ENCODE data around the gene MTIF2. TPM values are rescaled to one million over a fixed set of nuclear protein-coding genes. Genes with fewer than 3 reads are reported as not detected.
"Not testable (repeated sequence)": the region's sequence is repeated elsewhere in the genome, so short reads cannot be mapped to it uniquely, and the experiment has no call there.

The MTIF2 gene
- total RNA-seq, 5 donors from 2014 or later (not counting 1 experiment from before 2014, with no cell fraction given) = 21.1 to 31.5 (median 29.4) TPM

- H3K4me3 ChIP-seq (ENCODE audit: control insufficient read depth in 1 of 2, extremely low read depth in 1 of 2, low read length in 1 of 2) = no peak overlapping the region
- no peak for ATAC-seq (replicated peaks in 1 of 4)
- ChIA-PET POLR2A (no interaction called here), CTCF (interaction anchor here in 1 of 2 donors (0.9 kb wide), 1 partner anchor 246 kb away, joined by 3 read pairs; the partner anchor contains the start of gene RTN4)
- Mint-ChIP-seq H3K27me3 (no peaks in the 10 kb centered on the region), H3K4me3 (no peak overlapping the region), H3K4me1 (peaks cover 0 to 14% (median 12%) of the 10 kb centered on the region in 3 donors), H3K9me3 (no peaks in the 10 kb centered on the region), H3K36me3 (peaks cover 4% of the 10 kb centered on the region), H3K27ac (no peak overlapping the region)
- peaks cover 0 to 3% of the 10 kb centered on the region in 2 experiments for H3K4me1 ChIP-seq (ENCODE audit: control insufficient read depth in 1 of 2, extremely low read depth in 1 of 2, insufficient read depth in 2 of 2, low read length in 2 of 2)
- no peaks in the 10 kb centered on the region for H3K9me3 ChIP-seq
- H3K27me3 ChIP-seq (replicated peaks in 1 of 2; ENCODE audit: control insufficient read depth in 2 of 2, extremely low read depth in 1 of 2, insufficient read depth in 2 of 2, low read length in 1 of 2) = no peaks in the 10 kb centered on the region
- H3K36me3 ChIP-seq (ENCODE audit: control insufficient read depth in 2 of 2, extremely low read depth in 1 of 2, insufficient read depth in 1 of 2, low read length in 1 of 2) = peaks cover 4 to 9% of the 10 kb centered on the region in 2 donors
- DNase-seq = no peak
- H3K27ac ChIP-seq (ENCODE audit: low read length) = no peak overlapping the region
These were observed 27.4 kb upstream of the MTIF2 start for GRCh38 chr2:55296393-55296792.

- CTCF ChIA-PET = no interaction called here
- peaks cover 22 to 40% (median 28%) of the 10 kb centered on the region in 3 donors for H3K4me1 Mint-ChIP-seq
These were observed 14.1 kb upstream of the MTIF2 start for GRCh38 chr2:55283083-55283482.

DNA sequence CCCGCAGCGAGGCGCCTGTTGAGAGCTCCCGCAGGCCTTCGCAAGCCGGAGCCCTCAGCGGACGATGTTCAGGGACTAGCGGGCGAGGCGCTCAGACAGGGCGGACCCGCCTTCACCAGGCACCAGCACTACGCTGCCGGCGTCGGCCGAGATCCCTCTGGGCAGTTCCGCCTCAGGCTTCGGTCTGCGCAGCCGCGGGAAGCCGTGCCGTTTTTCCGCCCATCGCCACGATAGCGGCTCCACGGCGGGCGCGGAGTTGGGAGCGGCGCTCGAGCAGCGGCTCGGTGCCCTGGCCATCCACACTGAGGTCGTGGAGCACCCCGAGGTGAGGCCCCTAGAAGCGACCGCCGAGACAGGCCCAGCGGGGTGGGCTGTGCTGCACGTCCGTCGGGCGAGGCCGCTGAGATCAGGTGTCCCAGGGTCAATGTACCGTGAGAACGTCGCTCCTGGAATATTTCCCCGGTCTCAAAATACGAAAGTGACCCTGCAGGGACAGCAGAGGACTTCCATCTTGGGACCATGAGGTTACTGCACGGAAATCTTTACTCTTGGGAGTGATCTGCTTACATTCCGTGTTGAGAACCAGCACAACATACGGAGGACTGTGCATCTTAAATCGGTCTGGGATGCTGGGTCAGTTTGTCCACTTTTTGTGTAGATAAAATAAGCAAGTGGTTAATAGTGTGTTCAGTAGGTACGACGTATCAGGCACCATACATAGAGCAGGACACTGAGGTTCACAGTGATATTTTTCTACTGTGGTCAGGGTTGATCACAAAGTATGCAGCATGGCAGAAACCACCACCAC, 13.3 kb upstream of the MTIF2 start:
- Histone ChIP-seq H3K27ac (ENCODE audit: low read length) (peak overlapping the region; percentile 88), H3K9me3 (no peaks in the 10 kb centered on the region), H3K36me3 (ENCODE audit: control insufficient read depth in 2 of 2, extremely low read depth in 1 of 2, insufficient read depth in 1 of 2, low read length in 1 of 2) (no peaks in the 10 kb centered on the region), H3K4me3 (ENCODE audit: control insufficient read depth in 1 of 2, extremely low read depth in 1 of 2, low read length in 1 of 2) (peak overlapping the region; percentile 61 to 88), H3K4me1 (ENCODE audit: control insufficient read depth in 1 of 2, extremely low read depth in 1 of 2, insufficient read depth in 2 of 2, low read length in 2 of 2) (peaks cover 0 to 16% of the 10 kb centered on the region in 2 experiments), H3K27me3 (replicated peaks in 1 of 2; ENCODE audit: control insufficient read depth in 2 of 2, extremely low read depth in 1 of 2, insufficient read depth in 2 of 2, low read length in 1 of 2) (no peaks in the 10 kb centered on the region)
- DNase-seq = peak; percentile 69 to 92 (median 83)
- Mint-ChIP-seq H3K27ac (peak overlapping the region; percentile 96 to 99), H3K36me3 (no peaks in the 10 kb centered on the region), H3K9me3 (no peaks in the 10 kb centered on the region), H3K27me3 (no peaks in the 10 kb centered on the region), H3K4me3 (peak overlapping the region; percentile 85 to 89 (median 89)), H3K4me1 (peaks cover 22 to 40% (median 28%) of the 10 kb centered on the region in 3 donors)
- WGBS (ENCODE audit: insufficient coverage) = 2% methylated on average over 58 of the region's 60 CpGs
- ATAC-seq (replicated peaks in 1 of 4) = peak; percentile 98 to 99 (median 99)
- POLR2A ChIA-PET = interaction anchor here in 1 of 2 donors (0.5 kb wide), 1 partner anchor 35 kb away, joined by 3 read pairs; no protein-coding TSS in a partner anchor
- CTCF ChIA-PET = no interaction called here

More at GRCh38 chr2:55283083-55283482, 14.1 kb upstream of the MTIF2 start:
- no peaks in the 10 kb centered on the region for H3K36me3 ChIP-seq (ENCODE audit: control insufficient read depth in 2 of 2, extremely low read depth in 1 of 2, insufficient read depth in 1 of 2, low read length in 1 of 2)
- H3K27ac ChIP-seq (ENCODE audit: low read length) = no peak overlapping the region
- H3K27me3 Mint-ChIP-seq = no peaks in the 10 kb centered on the region
- H3K27ac Mint-ChIP-seq = peak overlapping the region in 1 of 2 donors; percentile 59
- no peaks in the 10 kb centered on the region for H3K27me3 ChIP-seq (replicated peaks in 1 of 2; ENCODE audit: control insufficient read depth in 2 of 2, extremely low read depth in 1 of 2, insufficient read depth in 2 of 2, low read length in 1 of 2)
- no peak for DNase-seq
- 95% methylated on average over 8 of the region's 12 CpGs for WGBS (ENCODE audit: insufficient coverage)
- POLR2A ChIA-PET = no interaction called here
- no peak for ATAC-seq (replicated peaks in 1 of 4)
- H3K9me3 Mint-ChIP-seq = no peaks in the 10 kb centered on the region
- H3K4me3 Mint-ChIP-seq = peak overlapping the region; percentile 72 to 89 (median 89)
- H3K9me3 ChIP-seq = no peaks in the 10 kb centered on the region
- H3K4me1 ChIP-seq (ENCODE audit: control insufficient read depth in 1 of 2, extremely low read depth in 1 of 2, insufficient read depth in 2 of 2, low read length in 2 of 2) = peaks cover 0 to 16% of the 10 kb centered on the region in 2 experiments
- H3K4me3 ChIP-seq (ENCODE audit: control insufficient read depth in 1 of 2, extremely low read depth in 1 of 2, low read length in 1 of 2) = no peak overlapping the region
- H3K36me3 Mint-ChIP-seq = no peaks in the 10 kb centered on the region

DNA sequence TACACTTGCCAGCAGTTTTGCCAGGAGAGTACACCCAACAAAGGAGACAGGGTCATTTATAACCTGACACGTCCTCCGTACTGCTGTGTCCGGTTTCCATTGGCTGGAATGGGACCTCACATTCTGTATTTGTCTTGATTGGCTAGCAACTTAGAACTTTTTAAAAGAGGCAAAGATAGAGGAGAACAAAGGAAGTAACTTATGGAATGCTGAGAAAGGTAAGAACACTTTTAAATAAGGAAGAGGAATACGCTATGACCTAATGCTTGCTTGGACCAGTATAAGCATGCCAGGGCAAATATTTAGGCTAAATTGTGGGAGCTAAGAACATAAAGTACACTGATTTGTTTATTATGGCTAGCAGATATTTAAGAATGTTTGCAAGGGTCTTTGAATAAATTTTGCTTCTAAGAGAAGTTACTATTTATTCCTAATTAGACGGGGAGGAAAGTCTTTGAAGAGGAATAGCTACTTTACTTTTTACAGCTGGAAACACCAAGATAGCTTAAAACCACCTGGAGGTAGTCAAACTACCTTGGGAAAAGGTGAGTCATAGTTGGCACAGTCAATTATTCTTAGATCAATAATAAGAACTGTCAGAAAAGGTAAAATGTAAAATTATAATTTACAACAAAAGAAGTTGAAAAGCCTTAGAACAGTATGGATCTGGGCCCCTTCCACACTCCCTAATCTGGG, 12.0 kb upstream of the MTIF2 start:
- not testable (repeated sequence) for H3K27me3 Mint-ChIP-seq; H3K27me3 ChIP-seq (replicated peaks in 1 of 2; ENCODE audit: control insufficient read depth in 2 of 2, extremely low read depth in 1 of 2, insufficient read depth in 2 of 2, low read length in 1 of 2); H3K36me3 Mint-ChIP-seq; H3K9me3 Mint-ChIP-seq; DNase-seq; H3K4me3 ChIP-seq (ENCODE audit: control insufficient read depth in 1 of 2, extremely low read depth in 1 of 2, low read length in 1 of 2); H3K9me3 ChIP-seq; H3K36me3 ChIP-seq (ENCODE audit: control insufficient read depth in 2 of 2, extremely low read depth in 1 of 2, insufficient read depth in 1 of 2, low read length in 1 of 2); ATAC-seq (replicated peaks in 1 of 4)
- POLR2A ChIA-PET = interaction anchor here in 1 of 2 donors (0.6 kb wide), 2 partner anchors 13 to 14 kb away, joined by 3 to 4 read pairs; no protein-coding TSS in a partner anchor
- CTCF ChIA-PET = interaction anchor here in 1 of 2 donors (0.5 kb wide), 1 partner anchor 8 kb away, joined by 4 read pairs; no protein-coding TSS in a partner anchor
- H3K27ac Mint-ChIP-seq = peak overlapping the region; percentile 96 to 99
- 94% methylated on average over 3 of the region's 5 CpGs for WGBS (ENCODE audit: insufficient coverage)
- H3K4me1 Mint-ChIP-seq = peaks cover 22 to 30% (median 25%) of the 10 kb centered on the region in 3 donors
- H3K4me3 Mint-ChIP-seq = peak overlapping the region; percentile 32 to 89 (median 85)
- Histone ChIP-seq H3K27ac (ENCODE audit: low read length) (peak overlapping the region; percentile 88), H3K4me1 (ENCODE audit: control insufficient read depth in 1 of 2, extremely low read depth in 1 of 2, insufficient read depth in 2 of 2, low read length in 2 of 2) (peaks cover 0 to 14% of the 10 kb centered on the region in 2 experiments)

DNA sequence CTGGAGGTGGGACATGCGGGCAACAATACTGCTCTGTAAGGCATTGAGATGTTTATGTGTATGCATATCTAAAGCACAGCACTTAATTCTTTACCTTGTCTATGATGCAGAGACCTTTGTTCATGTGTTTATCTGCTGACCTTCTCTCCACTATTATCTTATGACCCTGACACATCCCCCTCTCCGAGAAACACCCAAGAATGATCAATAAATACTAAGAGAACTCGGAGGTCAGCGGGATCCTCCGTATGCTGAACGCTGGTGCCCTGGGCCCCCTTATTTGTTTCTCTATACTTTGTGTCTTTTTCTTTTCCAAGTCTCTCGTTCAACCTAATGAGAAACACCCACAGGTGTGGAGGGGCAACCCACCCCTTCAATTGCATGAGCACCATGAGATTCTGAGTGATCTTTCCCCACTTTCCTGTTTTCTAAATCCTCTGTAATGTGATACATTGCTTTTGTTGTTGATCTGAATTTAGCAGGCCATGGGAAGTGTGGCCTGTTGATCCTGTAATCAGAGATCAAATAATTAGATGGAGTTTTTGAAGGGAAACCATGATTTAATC, 10.9 kb upstream of the MTIF2 start:
- ATAC-seq (replicated peaks in 1 of 4); DNase-seq; H3K9me3 Mint-ChIP-seq; CTCF ChIA-PET; H3K4me3 Mint-ChIP-seq; POLR2A ChIA-PET; H3K4me3 ChIP-seq (ENCODE audit: control insufficient read depth in 1 of 2, extremely low read depth in 1 of 2, low read length in 1 of 2); H3K27me3 ChIP-seq (replicated peaks in 1 of 2; ENCODE audit: control insufficient read depth in 2 of 2, extremely low read depth in 1 of 2, insufficient read depth in 2 of 2, low read length in 1 of 2); H3K27ac ChIP-seq (ENCODE audit: low read length); H3K27me3 Mint-ChIP-seq; H3K9me3 ChIP-seq; H3K36me3 Mint-ChIP-seq; H3K36me3 ChIP-seq (ENCODE audit: control insufficient read depth in 2 of 2, extremely low read depth in 1 of 2, insufficient read depth in 1 of 2, low read length in 1 of 2): not testable (repeated sequence)
- peaks cover 0 to 14% of the 10 kb centered on the region in 2 experiments for H3K4me1 ChIP-seq (ENCODE audit: control insufficient read depth in 1 of 2, extremely low read depth in 1 of 2, insufficient read depth in 2 of 2, low read length in 2 of 2)
- Mint-ChIP-seq H3K4me1 (peaks cover 20 to 26% (median 23%) of the 10 kb centered on the region in 3 donors), H3K27ac (peak overlapping the region in 1 of 2 donors; percentile 39)
- 93% methylated on average over 2 of the region's 7 CpGs for WGBS (ENCODE audit: insufficient coverage)

DNA sequence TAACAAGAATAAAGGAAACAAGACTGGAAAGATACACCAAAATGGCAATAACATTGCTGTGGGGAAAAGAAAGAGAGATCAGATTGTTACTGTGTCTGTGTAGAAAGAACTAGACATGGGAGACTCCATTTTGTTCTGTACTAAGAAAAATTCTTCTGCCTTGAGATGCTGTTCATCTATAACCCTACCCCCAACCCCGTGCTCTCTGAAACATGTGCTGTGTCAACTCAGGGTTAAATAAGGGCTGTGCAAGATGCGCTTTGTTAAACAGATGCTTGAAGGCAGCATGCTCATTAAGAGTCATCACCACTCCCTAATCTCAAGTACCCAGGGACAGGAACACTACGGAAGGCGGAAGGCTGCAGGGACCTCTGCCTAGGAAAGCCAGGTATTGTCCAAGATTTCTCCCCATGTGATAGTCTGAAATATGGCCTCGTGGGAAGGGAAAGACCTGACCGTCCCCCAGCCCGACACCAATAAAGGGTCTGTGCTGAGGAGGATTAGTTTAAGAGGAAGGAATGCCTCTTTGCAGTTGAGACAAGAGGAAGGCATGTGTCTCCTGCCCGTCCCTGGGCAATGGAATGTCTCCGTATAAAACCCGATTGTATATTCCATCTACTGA, 10.3 kb upstream of the MTIF2 start:
- H3K4me3 ChIP-seq (ENCODE audit: control insufficient read depth in 1 of 2, extremely low read depth in 1 of 2, low read length in 1 of 2); H3K9me3 ChIP-seq; H3K36me3 ChIP-seq (ENCODE audit: control insufficient read depth in 2 of 2, extremely low read depth in 1 of 2, insufficient read depth in 1 of 2, low read length in 1 of 2); CTCF ChIA-PET; H3K27me3 Mint-ChIP-seq; POLR2A ChIA-PET; H3K9me3 Mint-ChIP-seq; H3K4me3 Mint-ChIP-seq; H3K27me3 ChIP-seq (replicated peaks in 1 of 2; ENCODE audit: control insufficient read depth in 2 of 2, extremely low read depth in 1 of 2, insufficient read depth in 2 of 2, low read length in 1 of 2); H3K36me3 Mint-ChIP-seq; ATAC-seq (replicated peaks in 1 of 4); H3K27ac ChIP-seq (ENCODE audit: low read length); H3K27ac Mint-ChIP-seq; DNase-seq: not testable (repeated sequence)
- peaks cover 0 to 14% of the 10 kb centered on the region in 2 experiments for H3K4me1 ChIP-seq (ENCODE audit: control insufficient read depth in 1 of 2, extremely low read depth in 1 of 2, insufficient read depth in 2 of 2, low read length in 2 of 2)
- H3K4me1 Mint-ChIP-seq = peaks cover 17 to 23% (median 23%) of the 10 kb centered on the region in 3 donors
- WGBS (ENCODE audit: insufficient coverage) = 80% methylated on average over 3 of the region's 10 CpGs
